Muscle layer of duodenum (tissue), 2 donors: ENCODE results near the gene ITGB2.

Experiments used
- H3K27ac ChIP-seq: one replicate; pipeline ENCODE4 v1.7.0; 2013; ENCODE audit warnings: mild to moderate bottlenecking, low read length
- H3K27me3 ChIP-seq: one replicate; pipeline ENCODE4 v1.7.0; 2013; ENCODE audit warnings: low read depth, mild to moderate bottlenecking, control low read depth, low read length
- H3K36me3 ChIP-seq, 2 donors: one replicate each; pipeline ENCODE4 v1.7.0; 2013; ENCODE audit warnings: low read length in 2 of 2, control low read depth in 1 of 2, mild to moderate bottlenecking in 1 of 2; ENCODE audit not compliant: insufficient read depth in 2 of 2, control insufficient read depth in 1 of 2
- H3K4me1 ChIP-seq, 2 donors: one replicate each; pipeline ENCODE4 v1.7.0; 2013; ENCODE audit warnings: low read length in 2 of 2, mild to moderate bottlenecking in 2 of 2, control low read depth in 1 of 2, moderate library complexity in 1 of 2; ENCODE audit not compliant: insufficient read depth in 2 of 2, control insufficient read depth in 1 of 2
- H3K4me3 ChIP-seq, 2 donors: one replicate each; pipeline ENCODE4 v1.7.0; 2013; ENCODE audit warnings: low read length in 2 of 2, low read depth in 1 of 2, mild to moderate bottlenecking in 1 of 2
- H3K9me3 ChIP-seq, 2 donors: one replicate each; pipeline ENCODE4 v1.7.0; 2013; ENCODE audit warnings: low read length in 2 of 2, control low read depth in 1 of 2, mild to moderate bottlenecking in 1 of 2; ENCODE audit not compliant: control insufficient read depth in 1 of 2
- donor health status: healthy.

ITGB2 gene

DNA sequence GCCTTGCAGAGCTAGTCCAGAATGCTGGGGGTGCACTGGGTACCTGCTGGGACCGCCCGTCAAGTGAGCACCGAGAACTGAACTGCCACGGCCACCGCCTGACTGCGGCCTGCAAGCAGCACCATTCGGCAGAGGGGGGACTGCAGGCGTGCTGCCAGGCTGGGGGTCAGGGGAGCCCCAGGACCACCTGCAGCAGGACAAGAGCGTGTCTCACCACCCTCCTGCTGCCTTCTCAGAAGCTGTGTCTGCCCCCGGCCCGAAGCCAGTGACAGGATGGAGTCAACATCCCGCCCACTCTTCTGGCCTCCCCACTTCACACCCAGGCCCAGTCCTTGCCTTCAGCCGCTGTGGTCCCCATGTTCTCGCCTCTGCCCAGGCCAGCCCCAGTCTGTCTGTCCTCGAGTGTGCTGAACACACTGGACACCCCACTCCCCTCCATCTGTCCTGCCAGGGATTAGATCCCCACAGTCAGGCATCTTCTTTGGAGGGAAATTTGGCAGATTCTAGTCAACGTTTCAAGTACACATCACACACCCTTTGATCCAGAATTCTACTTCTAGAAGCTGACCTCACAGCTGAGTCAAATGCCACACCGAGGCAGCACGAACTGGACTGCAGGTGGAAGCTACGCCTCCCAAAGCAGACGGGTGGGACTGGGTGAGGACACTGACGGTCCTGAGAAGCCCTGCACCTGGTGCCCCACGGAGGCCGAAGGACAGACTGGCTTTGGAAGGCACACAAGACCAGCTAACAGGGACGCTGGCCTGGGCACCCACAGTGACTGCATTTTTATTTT is 73.2 kb downstream of the ITGB2 start:
- peaks cover 26 to 40% of the 10 kb centered on the region in 2 donors for H3K36me3 ChIP-seq
- no peaks in the 10 kb centered on the region for H3K27me3 ChIP-seq
- H3K27ac ChIP-seq: no peak overlapping the region
- no peaks in the 10 kb centered on the region for H3K9me3 ChIP-seq
- peaks cover 7 to 19% of the 10 kb centered on the region in 2 donors for H3K4me1 ChIP-seq
- H3K4me3 ChIP-seq: no peak overlapping the region

DNA sequence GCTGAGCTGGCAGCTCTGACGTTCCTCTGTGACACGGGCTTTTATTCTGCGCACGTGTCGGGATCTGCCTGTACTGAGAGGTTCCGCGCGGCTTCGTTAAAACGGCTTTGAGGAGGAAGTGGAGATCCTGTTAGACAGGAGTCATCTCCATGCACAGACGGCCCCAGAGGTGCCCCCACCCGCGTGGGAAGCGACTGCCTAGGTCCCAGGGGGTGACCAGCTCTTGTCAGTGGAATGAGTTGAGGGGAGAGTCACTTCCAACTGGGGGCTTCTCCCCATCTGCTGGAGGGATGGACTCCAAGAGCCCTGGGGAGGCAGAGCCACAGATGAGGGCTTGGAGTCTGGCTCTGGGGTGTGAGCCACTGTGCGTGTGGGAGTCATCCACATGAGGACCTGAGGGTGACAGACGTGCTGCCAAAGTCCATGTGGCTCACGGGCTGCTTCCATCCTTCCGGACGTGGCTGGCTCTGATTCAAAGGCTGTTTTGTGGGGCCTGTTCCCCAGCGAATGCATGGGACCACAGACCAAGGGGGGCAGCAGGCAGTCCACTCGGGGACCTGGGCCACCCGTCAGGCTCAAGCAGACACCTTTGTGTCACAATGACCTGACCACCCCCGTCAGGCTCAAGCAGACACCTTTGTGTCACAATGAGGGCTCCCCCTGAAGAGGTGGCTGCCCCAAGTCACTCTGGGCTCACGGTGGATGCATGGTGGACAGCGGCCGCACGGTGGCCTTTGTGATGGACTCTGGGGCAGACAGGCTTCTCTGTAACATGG is 74.0 kb downstream of the ITGB2 start:
- Histone ChIP-seq H3K27ac (no peak overlapping the region), H3K27me3 (no peaks in the 10 kb centered on the region), H3K4me3 (peak overlapping the region; percentile 42 to 55), H3K4me1 (peaks cover 7 to 19% of the 10 kb centered on the region in 2 donors), H3K36me3 (peaks cover 25 to 32% of the 10 kb centered on the region in 2 donors), H3K9me3 (no peaks in the 10 kb centered on the region)

DNA sequence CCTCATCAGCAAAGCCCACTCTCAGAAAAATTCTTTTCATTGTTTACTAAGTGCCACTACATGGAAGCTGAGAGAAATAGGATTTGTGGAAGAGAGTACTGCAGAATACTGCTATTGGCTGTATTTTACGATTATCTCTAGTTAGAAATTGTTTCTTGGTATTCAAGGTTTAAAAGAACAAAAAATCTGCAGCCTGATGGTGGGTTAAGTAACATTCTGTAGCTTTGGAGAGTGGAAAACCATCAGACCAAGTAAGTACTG is 74.5 kb downstream of the ITGB2 start:
- Histone ChIP-seq H3K27me3 (no peaks in the 10 kb centered on the region), H3K4me3 (peak overlapping the region; percentile 42 to 55), H3K9me3 (no peaks in the 10 kb centered on the region), H3K27ac (no peak overlapping the region), H3K36me3 (peaks cover 20 to 27% of the 10 kb centered on the region in 2 donors), H3K4me1 (peaks cover 7 to 19% of the 10 kb centered on the region in 2 donors)

DNA sequence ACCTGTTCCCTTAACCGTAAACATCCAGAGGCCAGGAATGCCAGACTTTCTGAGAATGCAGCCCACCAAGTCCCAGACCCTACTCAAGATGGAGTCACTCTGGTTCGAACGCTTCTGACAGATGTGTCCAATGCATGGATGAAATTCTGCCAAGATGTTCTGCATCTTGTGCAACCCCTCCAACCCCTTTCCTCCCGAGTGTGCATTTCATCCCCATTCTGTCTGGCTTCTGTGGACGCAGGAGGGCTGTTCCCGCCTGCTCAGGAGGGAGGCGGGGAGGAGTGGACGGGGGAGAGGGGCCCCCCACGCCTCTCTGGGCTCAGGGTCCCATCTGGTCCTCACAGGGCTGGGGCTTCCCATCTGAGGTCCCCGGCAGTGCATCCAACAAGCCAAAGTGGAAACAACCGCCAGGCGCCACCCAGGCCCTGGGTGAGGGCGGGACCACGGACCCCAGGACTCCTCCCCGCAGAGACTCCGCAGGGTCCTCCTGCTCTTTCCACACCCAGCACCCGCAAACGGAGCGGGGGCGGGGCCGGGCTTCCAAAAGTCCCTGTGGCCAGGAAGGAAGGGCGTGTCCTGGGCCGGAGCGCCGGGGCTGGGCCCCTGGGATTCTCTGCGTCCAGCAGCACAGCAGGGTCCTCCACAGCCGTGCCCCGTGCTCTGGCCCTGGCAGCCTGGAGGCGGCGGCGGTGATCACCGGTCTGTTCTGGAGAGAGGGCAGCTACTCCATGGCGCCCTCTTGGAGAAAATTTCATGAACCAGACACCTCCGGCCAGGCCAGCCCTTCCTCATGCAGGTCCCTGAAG is 75.1 kb downstream of the ITGB2 start:
- Histone ChIP-seq H3K4me1 (peaks cover 7 to 19% of the 10 kb centered on the region in 2 donors), H3K36me3 (peaks cover 14 to 22% of the 10 kb centered on the region in 2 donors), H3K9me3 (no peaks in the 10 kb centered on the region), H3K27ac (no peak overlapping the region), H3K27me3 (no peaks in the 10 kb centered on the region), H3K4me3 (peak overlapping the region; percentile 42 to 55)

DNA sequence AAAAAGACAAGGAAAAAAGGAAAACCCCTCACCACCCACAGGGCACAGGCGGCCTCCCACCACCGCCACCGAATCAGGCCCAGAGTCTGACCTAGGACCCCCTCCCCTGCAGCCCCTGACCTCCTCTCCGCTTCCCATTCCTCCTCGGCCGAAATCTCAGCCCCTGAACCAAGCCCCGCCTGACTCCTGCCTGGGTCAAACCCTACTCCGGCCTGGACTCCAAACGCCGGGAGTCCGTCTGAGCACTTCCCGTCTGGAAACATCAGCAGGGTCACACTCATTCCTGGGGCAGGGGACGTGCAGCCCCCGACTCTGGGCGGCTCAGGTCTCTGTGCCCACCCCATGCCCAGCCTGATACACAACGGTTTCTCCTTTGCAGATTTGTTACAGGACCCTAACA is 76.4 kb downstream of the ITGB2 start:
- Histone ChIP-seq H3K4me1 (peaks cover 7 to 19% of the 10 kb centered on the region in 2 donors), H3K27me3 (no peaks in the 10 kb centered on the region), H3K9me3 (no peaks in the 10 kb centered on the region), H3K36me3 (peaks cover under 1 to 8% of the 10 kb centered on the region in 2 donors), H3K4me3 (no peak overlapping the region), H3K27ac (no peak overlapping the region)

DNA sequence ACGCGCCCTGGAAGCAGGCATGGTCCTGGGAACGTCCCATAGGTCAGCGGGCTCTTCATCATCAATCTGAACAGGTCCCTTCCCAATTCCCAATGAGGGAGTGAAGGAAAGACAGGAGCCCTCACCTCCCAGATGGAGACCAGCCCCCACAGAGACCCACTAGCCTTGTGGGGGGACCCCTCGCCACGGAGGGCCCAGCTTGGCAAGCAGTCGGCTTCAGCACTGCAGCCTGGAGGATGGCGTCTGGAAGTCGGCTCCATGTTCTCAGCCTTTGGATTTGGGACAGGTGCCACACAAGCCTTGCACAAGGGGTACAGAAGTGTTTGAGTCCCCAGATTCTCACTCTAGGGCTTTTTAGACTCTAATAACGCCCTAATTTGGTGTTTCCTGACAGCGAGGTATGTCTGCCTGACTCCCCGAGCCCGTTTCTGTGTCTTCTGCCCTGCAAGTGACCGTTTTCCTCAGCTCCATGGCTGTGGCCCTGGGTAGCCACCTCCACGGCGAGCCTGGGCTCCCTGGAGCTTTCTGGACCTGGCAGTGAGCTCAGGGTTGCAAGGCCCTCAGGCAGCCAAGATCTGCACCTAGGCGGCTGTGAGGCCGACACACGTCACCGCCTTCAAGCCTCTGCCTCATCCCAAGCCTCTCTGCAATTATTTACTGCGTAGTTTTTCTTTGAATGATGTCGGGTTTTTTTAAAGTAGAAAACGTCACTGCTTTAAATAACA is 77.8 kb downstream of the ITGB2 start:
- no peaks in the 10 kb centered on the region for H3K9me3 ChIP-seq

DNA sequence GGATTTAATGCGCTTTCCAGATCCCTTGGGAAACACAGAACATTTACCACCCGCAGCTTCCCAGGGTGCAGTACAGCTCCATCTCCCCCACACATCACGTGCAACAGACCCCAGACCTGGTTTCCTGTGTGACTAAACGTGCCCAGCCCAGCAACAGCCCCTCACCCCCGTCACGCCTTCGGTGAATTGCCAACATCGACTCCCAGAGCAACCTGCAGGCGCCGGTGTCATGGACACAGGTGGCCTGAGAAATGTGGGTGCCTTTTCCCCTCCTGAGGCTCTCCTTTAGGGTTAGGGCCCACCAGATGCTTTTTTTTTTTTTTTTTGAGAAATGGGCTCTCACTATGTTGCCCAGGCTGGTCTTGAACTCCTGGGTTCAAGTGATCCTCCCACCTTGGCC is 78.6 kb downstream of the ITGB2 start:
- H3K36me3 ChIP-seq: no peaks in the 10 kb centered on the region
- no peak overlapping the region for H3K27ac ChIP-seq
- H3K27me3 ChIP-seq: no peaks in the 10 kb centered on the region
- H3K4me3 ChIP-seq: no peak overlapping the region
- peaks cover 7 to 19% of the 10 kb centered on the region in 2 donors for H3K4me1 ChIP-seq
- no peaks in the 10 kb centered on the region for H3K9me3 ChIP-seq

More for the DNA sequence above, 77.8 kb downstream of the ITGB2 start:
- H3K4me1 ChIP-seq: peaks cover 7 to 19% of the 10 kb centered on the region in 2 donors
- no peak overlapping the region for H3K27ac ChIP-seq
- H3K4me3 ChIP-seq: no peak overlapping the region
- H3K27me3 ChIP-seq: no peaks in the 10 kb centered on the region
- H3K36me3 ChIP-seq: no peaks in the 10 kb centered on the region

DNA sequence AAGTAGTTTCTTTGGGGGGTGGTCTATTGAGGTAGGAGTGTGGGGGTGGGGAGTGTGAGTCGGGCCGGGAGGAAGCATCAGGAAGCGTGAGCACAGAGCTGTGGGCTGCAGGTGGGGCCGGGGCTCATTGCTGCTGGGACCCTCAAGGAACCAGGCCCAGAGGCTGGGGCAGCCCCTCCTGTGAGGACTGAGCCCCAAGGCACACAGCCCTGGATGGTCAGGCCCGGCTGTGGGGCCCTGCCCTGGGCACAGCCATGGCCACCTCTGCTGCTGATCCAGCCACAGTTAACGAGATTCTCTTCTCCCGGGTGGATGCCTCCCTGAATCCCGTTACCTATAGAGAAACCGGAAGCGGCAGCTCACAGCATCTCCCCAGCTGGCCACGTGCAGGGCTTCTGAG is 79.9 kb downstream of the ITGB2 start:
- H3K4me3 ChIP-seq: no peak overlapping the region
- H3K9me3 ChIP-seq: no peaks in the 10 kb centered on the region
- peaks cover 0 to 13% of the 10 kb centered on the region in 2 donors for H3K4me1 ChIP-seq
- H3K27me3 ChIP-seq: no peaks in the 10 kb centered on the region
- H3K27ac ChIP-seq: no peak overlapping the region
- no peaks in the 10 kb centered on the region for H3K36me3 ChIP-seq

DNA sequence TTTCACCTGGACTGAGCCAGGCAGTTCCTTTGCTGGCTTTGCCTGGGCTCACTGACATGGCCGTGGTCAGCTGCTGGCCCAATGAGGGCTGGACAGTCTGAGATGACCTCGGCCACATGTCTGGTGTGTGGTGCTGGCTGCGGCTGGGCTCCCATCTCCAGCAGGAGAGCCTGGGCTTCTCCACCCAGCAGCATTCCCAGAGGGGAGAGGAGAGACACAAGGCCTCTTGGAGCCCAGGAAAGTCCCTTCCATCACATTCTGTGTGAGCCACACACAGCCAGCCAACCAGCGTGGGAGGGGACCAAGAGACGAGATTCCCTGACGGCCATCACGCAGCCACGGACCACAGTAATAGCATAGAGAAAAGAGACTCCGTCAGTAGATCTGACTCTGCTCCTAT is 81.7 kb downstream of the ITGB2 start:
- peaks cover 0 to 7% of the 10 kb centered on the region in 2 donors for H3K4me1 ChIP-seq
- no peaks in the 10 kb centered on the region for H3K36me3 ChIP-seq
- no peaks in the 10 kb centered on the region for H3K9me3 ChIP-seq
- no peaks in the 10 kb centered on the region for H3K27me3 ChIP-seq
- H3K4me3 ChIP-seq: no peak overlapping the region
- no peak overlapping the region for H3K27ac ChIP-seq

DNA sequence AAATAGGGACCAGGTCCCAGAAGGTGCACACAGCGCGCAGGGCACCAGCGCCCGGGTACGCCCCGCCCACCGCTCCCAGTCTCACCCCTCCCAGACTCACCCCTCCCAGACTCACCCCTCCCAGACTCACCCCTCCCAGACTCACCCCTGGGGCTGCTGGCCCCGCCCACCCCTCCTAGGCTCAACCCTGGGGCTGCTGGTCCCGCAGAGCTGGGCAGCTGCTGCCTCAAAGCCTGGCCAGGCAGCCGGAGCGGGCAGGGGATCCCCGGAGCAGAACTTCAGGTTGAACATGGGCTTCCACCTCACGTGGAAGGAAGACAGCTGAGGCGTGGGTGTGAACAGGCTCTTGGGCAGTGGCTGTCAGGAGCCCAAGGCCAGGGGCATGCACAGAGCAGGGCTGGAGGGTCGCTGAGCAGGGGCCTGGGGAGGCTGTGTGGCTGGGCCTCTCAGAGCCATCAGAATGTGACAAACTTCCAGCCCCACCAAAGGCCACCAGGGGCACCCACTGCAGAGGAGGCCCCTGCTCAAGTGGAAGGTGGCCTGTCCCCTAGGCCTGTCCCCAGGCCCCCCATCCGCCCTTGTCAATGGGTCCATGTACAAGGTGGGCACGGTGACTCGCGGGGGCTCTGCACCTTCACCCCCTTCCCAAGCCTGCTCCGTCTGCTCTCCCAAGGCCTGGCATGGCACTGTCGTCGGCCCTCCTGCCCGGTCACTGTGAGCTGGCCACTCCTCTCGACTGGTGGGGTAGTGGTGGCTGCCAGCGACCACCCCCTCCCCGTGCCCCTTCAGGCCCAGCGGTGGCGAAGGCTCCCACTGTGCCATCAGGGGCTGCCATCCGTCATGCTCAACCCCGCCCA is 82.4 kb downstream of the ITGB2 start:
- H3K36me3 ChIP-seq: no peaks in the 10 kb centered on the region
- H3K4me3 ChIP-seq: no peak overlapping the region
- no peak overlapping the region for H3K27ac ChIP-seq
- no peaks in the 10 kb centered on the region for H3K27me3 ChIP-seq
- peaks cover 0 to 7% of the 10 kb centered on the region in 2 donors for H3K4me1 ChIP-seq
- no peaks in the 10 kb centered on the region for H3K9me3 ChIP-seq
